Activated CD4-positive, CD25-positive, alpha-beta regulatory T cell treated with anti-CD3 and anti-CD28 coated beads, Interleukin-2, amount 50 U/mL, for 16 hours (primary cell): ENCODE data around the gene NADK.

Source experiments
- DNase-seq: peaks from one replicate; pipeline ENCODE4 v3.0.0-alpha.2; 2020; ENCODE audit warnings: low read depth, low spot score

Gene NADK

GRCh38 chr1:1786836-1787605, 8.8 kb upstream of the NADK start:
- no peak for DNase-seq

- DNase-seq, result no peak
These were observed 7.4 kb upstream of the NADK start for GRCh38 chr1:1785666-1786065.

- DNase-seq, result no peak
These were observed 6.7 kb upstream of the NADK start for GRCh38 chr1:1784933-1785332.

- no peak for DNase-seq
These were observed 5.0 kb upstream of the NADK start for GRCh38 chr1:1783320-1783719.

- DNase-seq, result no peak
These were observed 4.3 kb upstream of the NADK start for GRCh38 chr1:1782399-1783221.

- DNase-seq, result no peak
These were observed 3.2 kb upstream of the NADK start for GRCh38 chr1:1781526-1781903.

- DNase-seq, result no peak
These were observed 2.6 kb upstream of the NADK start for GRCh38 chr1:1780598-1781525.

- DNase-seq, result peak; percentile 21
These were observed 1.7 kb upstream of the NADK start for GRCh38 chr1:1779691-1780597.

GRCh38 chr1:1779320-1779675, 1.0 kb upstream of the NADK start:
- DNase-seq, result no peak

GRCh38 chr1:1778663-1779319, 521 bp upstream of the NADK start:
- peak; percentile 37 for DNase-seq

- DNase-seq, result no peak
These were observed 729 bp downstream of the NADK start for GRCh38 chr1:1777583-1777899.

- DNase-seq, result no peak
These were observed 1.3 kb downstream of the NADK start for GRCh38 chr1:1776672-1777582.

- DNase-seq, result no peak
These were observed 2.7 kb downstream of the NADK start for GRCh38 chr1:1775327-1776226.

GRCh38 chr1:1773874-1774273, 4.4 kb downstream of the NADK start:
- no peak for DNase-seq

GRCh38 chr1:1771096-1771495, 7.2 kb downstream of the NADK start:
- no peak for DNase-seq

- DNase-seq, result no peak
These were observed 8.2 kb downstream of the NADK start for GRCh38 chr1:1770102-1770501.

- no peak for DNase-seq
These were observed 9.8 kb downstream of the NADK start for GRCh38 chr1:1768249-1768992.
